HG03558 (cell line): ENCODE measurements around the gene BOLA1.
"Not testable (repeated sequence)": the region's sequence is repeated elsewhere in the genome, so short reads cannot be mapped to it uniquely, and the experiment has no call there.

ENCODE experiments used
- ATAC-seq: cut with Tn5 transposase; IDR thresholded peaks from one replicate; pipeline ENCODE4 v1.9.1; 2021; ENCODE audit warnings: moderate number of reproducible peaks; ENCODE audit not compliant: unreplicated experiment; ENCODE audit errors: extremely low read depth

The BOLA1 gene

GRCh38 chr1:149886396-149887195 lies 12.8 kb upstream of the BOLA1 start:
- peak; percentile 42 for ATAC-seq

GRCh38 chr1:149887196-149887455 lies 12.2 kb upstream of the BOLA1 start:
- ATAC-seq: not testable (repeated sequence)

GRCh38 chr1:149887456-149888246 lies 11.7 kb upstream of the BOLA1 start:
- peak; percentile 25 for ATAC-seq

- ATAC-seq: peak; percentile 12
Measured at GRCh38 chr1:149888247-149888998, 10.9 kb upstream of the BOLA1 start.

GRCh38 chr1:149888999-149889289 lies 10.4 kb upstream of the BOLA1 start:
- ATAC-seq: no peak

- ATAC-seq: no peak
Measured at GRCh38 chr1:149896575-149896974, 2.8 kb upstream of the BOLA1 start.

- no peak for ATAC-seq
Measured at GRCh38 chr1:149903836-149904491, 4.6 kb downstream of the BOLA1 start.

- ATAC-seq: no peak
Measured at GRCh38 chr1:149906570-149907075, 7.3 kb downstream of the BOLA1 start.

GRCh38 chr1:149914545-149914944 lies 15.2 kb downstream of the BOLA1 start:
- ATAC-seq: no peak

GRCh38 chr1:149915429-149916192 lies 16.2 kb downstream of the BOLA1 start:
- ATAC-seq: no peak

GRCh38 chr1:149916193-149916897 lies 17.0 kb downstream of the BOLA1 start:
- no peak for ATAC-seq

GRCh38 chr1:149916898-149917252 lies 17.5 kb downstream of the BOLA1 start:
- ATAC-seq: no peak

- ATAC-seq: no peak
Measured at GRCh38 chr1:149917571-149918144, 18.3 kb downstream of the BOLA1 start, which contains the start of gene SV2A. SV2A (minus strand) TSS chr1:149917844; CDS start chr1:149913840, 4,004 bp downstream.

GRCh38 chr1:149923626-149924025 lies 24.3 kb downstream of the BOLA1 start:
- no peak for ATAC-seq

- no peak for ATAC-seq
Measured at GRCh38 chr1:149925345-149925744, 26.0 kb downstream of the BOLA1 start.

GRCh38 chr1:149925751-149926150 lies 26.4 kb downstream of the BOLA1 start:
- no peak for ATAC-seq

- ATAC-seq: no peak
Measured at GRCh38 chr1:149926296-149926695, 26.9 kb downstream of the BOLA1 start.

- no peak for ATAC-seq
Measured at GRCh38 chr1:149927056-149927562, 27.7 kb downstream of the BOLA1 start.
